LNCAP (cell line): ENCODE results near the gene AP1S2.

Source experiments
- CTCF ChIP-seq: fragments of 450-650 bp; IDR thresholded peaks from 2 replicates; pipeline ENCODE4 v1.5.1; 2017; ENCODE audit warnings: mild to moderate bottlenecking

Gene AP1S2

GRCh38 chrX:15853586-15854079, 980 bp downstream of the AP1S2 start:
- TF ChIP-seq CTCF, result no peak

- no peak for TF ChIP-seq CTCF
Observed at GRCh38 chrX:15849555-15849954, 5.1 kb downstream of the AP1S2 start.

DNA sequence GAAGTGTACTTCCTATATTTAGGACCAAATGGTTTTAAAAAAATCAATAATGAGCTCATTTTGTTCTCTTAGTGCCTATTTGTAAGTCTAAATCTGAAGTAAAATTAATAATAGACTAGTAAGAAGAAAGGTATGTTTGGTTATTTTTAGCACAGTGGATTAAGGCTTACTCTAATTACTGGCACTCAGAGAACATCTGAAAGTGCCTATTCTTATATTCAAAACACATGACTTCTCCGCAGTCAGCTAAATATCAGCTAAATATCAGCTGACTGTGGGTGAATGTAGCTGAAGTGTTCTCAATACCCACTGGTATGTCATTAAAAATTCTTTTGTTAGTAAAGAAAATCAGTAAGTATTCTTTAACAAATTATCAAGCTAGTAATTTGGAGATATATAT, 6.0 kb downstream of the AP1S2 start:
- TF ChIP-seq CTCF, result no peak

- no peak for TF ChIP-seq CTCF
Observed at GRCh38 chrX:15843960-15844359, 10.7 kb downstream of the AP1S2 start.

- TF ChIP-seq CTCF, result no peak
Observed at GRCh38 chrX:15841853-15842516, 12.6 kb downstream of the AP1S2 start.

DNA sequence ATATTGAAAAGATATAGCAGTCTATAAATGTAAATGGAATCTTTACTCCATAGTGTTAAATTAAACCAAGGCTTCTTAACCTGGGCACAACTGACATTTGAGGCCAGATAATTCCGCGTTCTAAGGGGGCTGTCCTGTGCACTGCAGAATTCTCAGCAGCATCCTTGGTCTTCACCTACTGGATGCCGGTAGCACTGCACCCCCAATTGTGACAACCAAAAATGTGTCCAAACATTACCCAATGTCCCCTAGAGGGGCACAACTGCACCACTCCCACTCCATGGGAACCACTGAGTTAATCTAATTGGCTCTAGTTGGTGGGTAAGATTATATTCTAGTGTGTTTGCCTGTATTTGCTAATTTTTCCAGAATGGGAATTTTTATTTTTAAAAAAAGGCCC, 16.6 kb downstream of the AP1S2 start:
- no peak for TF ChIP-seq CTCF

DNA sequence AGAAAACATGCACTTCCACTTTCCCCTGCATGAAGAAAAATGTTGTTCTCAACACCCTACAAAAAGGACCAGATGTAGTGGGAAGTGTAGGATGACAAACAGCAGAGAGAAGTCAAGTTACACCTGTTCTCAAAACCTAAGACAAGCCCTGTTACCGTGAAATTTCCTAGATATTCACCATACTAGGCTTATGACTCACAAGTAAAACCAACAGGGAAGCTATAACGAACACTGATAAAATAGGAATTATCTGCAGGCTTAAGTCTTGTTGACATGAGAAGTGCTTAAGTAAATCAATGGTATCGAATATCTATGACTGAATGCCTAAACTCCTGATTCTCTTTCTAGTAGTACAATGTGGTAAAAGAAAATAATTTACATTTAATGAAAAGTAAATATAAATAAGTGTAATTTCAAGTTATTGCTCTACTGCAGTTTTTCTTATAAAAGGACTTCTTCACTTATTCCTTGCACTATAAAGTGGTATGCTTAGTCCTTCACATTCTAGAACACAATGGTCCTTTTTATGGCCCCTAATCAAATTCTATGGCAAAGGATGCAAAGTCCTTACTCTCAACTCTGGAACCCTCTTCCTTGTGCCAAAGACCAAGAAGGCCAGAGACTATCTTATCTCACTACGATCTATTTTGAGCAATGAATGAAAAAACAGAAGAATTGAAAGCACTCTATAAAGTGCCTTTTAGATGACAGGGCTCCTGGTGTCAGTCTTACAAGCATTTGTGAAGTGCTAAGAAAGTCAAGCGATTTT, 19.6 kb downstream of the AP1S2 start:
- no peak for TF ChIP-seq CTCF
